22Rv1 (cell line): Measurements from ENCODE around the gene KIAA0825.

Source experiments
- ZFX ChIP-seq: fragments of 450-650 bp; IDR thresholded peaks from 2 replicates; pipeline ENCODE4 v1.6.1; 2017; ENCODE audit warnings: antibody characterized with exemption, borderline replicate concordance
- TF ChIP-seq, protein P1 (sequence below): fragments of 450-650 bp; IDR thresholded peaks from 2 replicates; pipeline ENCODE4 v1.5.1; 2017; ENCODE audit warnings: mild to moderate bottlenecking

DNA sequence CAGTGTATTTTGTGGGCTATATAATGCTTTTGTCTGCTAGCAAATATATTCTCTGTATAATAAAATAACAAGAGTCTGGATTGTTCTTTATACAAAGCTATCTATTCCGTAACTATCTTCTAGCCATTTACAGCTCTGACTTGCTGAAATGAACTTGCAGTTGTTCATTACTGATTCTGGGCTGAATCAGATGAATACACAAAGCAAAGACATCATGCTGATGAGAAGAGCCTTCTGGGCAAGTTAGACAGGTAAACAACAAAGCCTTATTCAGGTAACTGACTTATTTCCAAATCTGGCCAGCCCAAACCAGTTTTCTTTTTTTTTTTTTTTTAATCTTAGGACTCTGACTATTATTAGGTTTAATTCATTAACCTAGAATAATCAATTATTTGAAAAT is 255.5 kb downstream of the KIAA0825 start:
- TF ChIP-seq, protein P1, sequence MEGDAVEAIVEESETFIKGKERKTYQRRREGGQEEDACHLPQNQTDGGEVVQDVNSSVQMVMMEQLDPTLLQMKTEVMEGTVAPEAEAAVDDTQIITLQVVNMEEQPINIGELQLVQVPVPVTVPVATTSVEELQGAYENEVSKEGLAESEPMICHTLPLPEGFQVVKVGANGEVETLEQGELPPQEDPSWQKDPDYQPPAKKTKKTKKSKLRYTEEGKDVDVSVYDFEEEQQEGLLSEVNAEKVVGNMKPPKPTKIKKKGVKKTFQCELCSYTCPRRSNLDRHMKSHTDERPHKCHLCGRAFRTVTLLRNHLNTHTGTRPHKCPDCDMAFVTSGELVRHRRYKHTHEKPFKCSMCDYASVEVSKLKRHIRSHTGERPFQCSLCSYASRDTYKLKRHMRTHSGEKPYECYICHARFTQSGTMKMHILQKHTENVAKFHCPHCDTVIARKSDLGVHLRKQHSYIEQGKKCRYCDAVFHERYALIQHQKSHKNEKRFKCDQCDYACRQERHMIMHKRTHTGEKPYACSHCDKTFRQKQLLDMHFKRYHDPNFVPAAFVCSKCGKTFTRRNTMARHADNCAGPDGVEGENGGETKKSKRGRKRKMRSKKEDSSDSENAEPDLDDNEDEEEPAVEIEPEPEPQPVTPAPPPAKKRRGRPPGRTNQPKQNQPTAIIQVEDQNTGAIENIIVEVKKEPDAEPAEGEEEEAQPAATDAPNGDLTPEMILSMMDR = no peak
- TF ChIP-seq ZFX = no peak
